ENCODE results near the gene ZBTB7C. TPM values are rescaled to one million over a fixed set of nuclear protein-coding genes. Genes with fewer than 3 reads are reported as not detected.

ZBTB7C gene
- total and polyA plus RNA-seq, 2 of the 4 experiments (the other 2 are of a cell fraction), result not detected

- H3K56ac ChIP-seq (ENCODE audit: extremely low read depth, insufficient read depth, low read length), result no peak overlapping the region
- no peak overlapping the region for H2AFZ ChIP-seq (replicated peaks; ENCODE audit: low read length, poor library complexity)
- H4K5ac ChIP-seq (ENCODE audit: low read depth, low read length), result no peak overlapping the region
- WGBS, 2 experiments (ENCODE audit: extremely low coverage in 2 of 2, insufficient read length in 1 of 2), result no CpG with 5 or more reads among the region's 4 CpGs
- TF ChIP-seq CEBPB (IDR thresholded peaks at IDR 0.05; ENCODE audit: low read depth, low read length) (no peak), RFX5 (IDR thresholded peaks at IDR 0.05; ENCODE audit: low read depth, low read length) (no peak), RAD21 (IDR thresholded peaks at IDR 0.05; ENCODE audit: low read length) (no peak), MAFK (IDR thresholded peaks at IDR 0.05; ENCODE audit: low read depth, low read length) (no peak), MXI1 (IDR thresholded peaks at IDR 0.05; ENCODE audit: borderline replicate concordance, low read depth, low read length) (no peak), BHLHE40 (IDR thresholded peaks at IDR 0.05; ENCODE audit: low read depth, low read length) (no peak), FOS (IDR thresholded peaks at IDR 0.05; ENCODE audit: low read depth, low read length) (no peak)
- H3K4me2 ChIP-seq (ENCODE audit: low read depth, low read length), result no peak overlapping the region
- H4K20me1 ChIP-seq (ENCODE audit: insufficient read depth, low read length), result no peaks in the 10 kb centered on the region
- H2BK15ac ChIP-seq (ENCODE audit: low read depth, low read length), result no peak overlapping the region
- POLR2A ChIA-PET (ENCODE audit: unreplicated experiment), result no interaction called here
- BruUV-seq (replicated peaks), result no TSS peak
- H3K9ac ChIP-seq (ENCODE audit: low read depth, low read length), result no peak overlapping the region
- H3K4ac ChIP-seq (ENCODE audit: low read depth, low read length), result no peak overlapping the region
- peaks cover 9% of the 10 kb centered on the region for H3K27me3 ChIP-seq (ENCODE audit: control insufficient read depth, insufficient read depth, low read length)
- no peaks in the 10 kb centered on the region for H3K79me1 ChIP-seq (ENCODE audit: low read depth in 1 of 2, low read length in 2 of 2)
- no peak overlapping the region for H4K91ac ChIP-seq (ENCODE audit: insufficient read depth, low read depth, low read length)
- H4K8ac ChIP-seq (ENCODE audit: low read depth in 2 of 2, low read length in 2 of 2), result no peak overlapping the region
- no peaks in the 10 kb centered on the region for H3K9me1 ChIP-seq (ENCODE audit: insufficient read depth, low read length)
- no peak overlapping the region for H3K27ac ChIP-seq (ENCODE audit: insufficient read depth, low read length)
- H2BK120ac ChIP-seq (ENCODE audit: low read depth, low read length), result no peak overlapping the region
- H2BK20ac ChIP-seq (ENCODE audit: low read depth, low read length), result no peak overlapping the region
- intact Hi-C loops (cut with micrococcal nuclease) (loop anchor here (10.0 kb wide), 1 partner anchor 64 kb away; no protein-coding TSS in a partner anchor), dilution Hi-C loops (cut with HindIII; ENCODE audit: low sequenced_read_pairs, unreplicated experiment) (no loop called here), in situ Hi-C loops (cut with MboI; ENCODE audit: low sequenced_read_pairs) (no loop called here)
- H2AK5ac ChIP-seq (ENCODE audit: low read depth, low read length), result no peak overlapping the region
- no peak overlapping the region for H2BK5ac ChIP-seq (ENCODE audit: low read depth, low read length, poor library complexity, severe bottlenecking)
- no peak overlapping the region for H3K4me3 ChIP-seq (ENCODE audit: insufficient read depth, low read depth, low read length)
- no peak for DNase-seq
- no peak for ATAC-seq (ENCODE audit: low read depth)
- no peak overlapping the region for H3K23ac ChIP-seq (ENCODE audit: low read depth, low read length)
- no peak overlapping the region for H2AK9ac ChIP-seq (replicated peaks; ENCODE audit: low read depth, low read length, poor library complexity)
- CTCF ChIA-PET, result no interaction called here
- no peak overlapping the region for H3K18ac ChIP-seq (ENCODE audit: low read depth, low read length)
- H3K4me1 ChIP-seq (ENCODE audit: control insufficient read depth, insufficient read depth, low read length), result no peaks in the 10 kb centered on the region
- H3K36me3 ChIP-seq (ENCODE audit: control insufficient read depth, insufficient read depth, low read length), result no peaks in the 10 kb centered on the region
- no peaks in the 10 kb centered on the region for H3K9me3 ChIP-seq (ENCODE audit: control insufficient read depth, insufficient read depth, low read length)
- H3K14ac ChIP-seq (replicated peaks; ENCODE audit: low read depth, low read length), result no peak overlapping the region
These were observed 330.7 kb downstream of the ZBTB7C start for GRCh38 chr18:48078448-48078847.
